OCI-LY3 (cell line): ENCODE data around the gene DOCK10.

Experiments
- CTCF ChIP-seq: fragments of 200-600, 300-600 bp; sonication (generic); IDR thresholded peaks from 2 replicates; pipeline ENCODE4 v1.5.1; 2014; ENCODE audit warnings: antibody characterized with exemption, low read length, low read depth
- EZH2phosphoT487 ChIP-seq: fragments of 200-600 bp; shearing (Covaris generic); IDR thresholded peaks from 2 replicates; pipeline ENCODE4 v1.6.1; 2018; ENCODE audit warnings: antibody characterized with exemption, mixed run types, low read depth

GRCh38 chr2:225033440-225034318, 8.6 kb downstream of the DOCK10 start:
- TF ChIP-seq CTCF = no peak
- TF ChIP-seq EZH2phosphoT487 = no peak
